ENCODE data around the gene ATP6V1F. TPM values are rescaled to one million over a fixed set of nuclear protein-coding genes. Genes with fewer than 3 reads are reported as not detected.

ATP6V1F gene
- total and polyA plus RNA-seq, 12 donors, result 96.7 to 189 (median 125) TPM

- DNase-seq, result no peak
- TF ChIP-seq CTCF (IDR thresholded peaks at IDR 0.05), result no peak
These were observed 2.6 kb downstream of the ATP6V1F start for GRCh38 chr7:128865303-128865702.

GRCh38 chr7:128865996-128866877 is 3.6 kb downstream of the ATP6V1F start:
- ATAC-seq (no peak), DNase-seq (no peak)
- Histone ChIP-seq H3K9me3 (no peaks in the 10 kb centered on the region), H3K36me3 (peaks cover 0 to 27% (median 8%) of the 10 kb centered on the region in 9 donors), H3K4me1 (peaks cover 10 to 58% (median 35%) of the 10 kb centered on the region in 9 donors), H3K27me3 (peaks cover 0 to 24% (median 0%) of the 10 kb centered on the region in 7 donors), H3K27ac (no peak overlapping the region), H3K4me3 (no peak overlapping the region)
- no peak for TF ChIP-seq CTCF (IDR thresholded peaks at IDR 0.05)
- intact Hi-C loops (cut with DNase I), result loop anchor here in 3 of 10 donors (10.0 kb wide), 2 partner anchors 71 to 131 kb away; partner anchors contain the start of genes CALU (in 3 of the 3) and CCDC136 (in 1 of the 3)
- WGBS, 2 donors, result 93 to 94% methylated on average over 27 of the region's 27 CpGs

More at GRCh38 chr7:128865303-128865702, 2.6 kb downstream of the ATP6V1F start:
- no peak for ATAC-seq
- Histone ChIP-seq H3K9me3 (no peaks in the 10 kb centered on the region), H3K27me3 (peaks cover 0 to 17% (median 0%) of the 10 kb centered on the region in 7 donors), H3K36me3 (peaks cover 0 to 27% (median 8%) of the 10 kb centered on the region in 9 donors), H3K4me1 (peaks cover 12 to 66% (median 43%) of the 10 kb centered on the region in 9 donors), H3K4me3 (no peak overlapping the region), H3K27ac (no peak overlapping the region)
- 95% methylated on average over 12 of the region's 12 CpGs for WGBS, 2 donors
- intact Hi-C loops (cut with DNase I), result loop anchor here in 3 of 10 donors (10.0 kb wide), 2 partner anchors 71 to 131 kb away; partner anchors contain the start of genes CALU (in 3 of the 3) and CCDC136 (in 1 of the 3)

- H3K9me3 ChIP-seq, result no peaks in the 10 kb centered on the region
- ATAC-seq, result no peak
- H3K36me3 ChIP-seq, result peaks cover 0 to 27% (median 8%) of the 10 kb centered on the region in 9 donors
- peaks cover 0 to 24% (median 0%) of the 10 kb centered on the region in 7 donors for H3K27me3 ChIP-seq
- H3K4me3 ChIP-seq, result no peak overlapping the region
- H3K4me1 ChIP-seq, result peaks cover 9 to 48% (median 29%) of the 10 kb centered on the region in 9 donors
- no peak overlapping the region for H3K27ac ChIP-seq
- 89 to 95% methylated on average over 4 of the region's 4 CpGs for WGBS, 2 donors
- TF ChIP-seq CTCF (IDR thresholded peaks at IDR 0.05), result no peak
- DNase-seq, result no peak
- intact Hi-C loops (cut with DNase I), result loop anchor here in 3 of 10 donors (10.0 kb wide), 2 partner anchors 72 to 132 kb away; partner anchors contain the start of genes CALU (in 3 of the 3) and CCDC136 (in 1 of the 3)
These were observed 4.6 kb downstream of the ATP6V1F start for GRCh38 chr7:128867241-128867640.

GRCh38 chr7:128867842-128868623 is 5.4 kb downstream of the ATP6V1F start:
- no peak for TF ChIP-seq CTCF (IDR thresholded peaks at IDR 0.05)
- no peak overlapping the region for H3K27ac ChIP-seq
- peaks cover 0 to 27% (median 8%) of the 10 kb centered on the region in 9 donors for H3K36me3 ChIP-seq
- DNase-seq, result no peak
- H3K27me3 ChIP-seq, result peaks cover 0 to 24% (median 0%) of the 10 kb centered on the region in 7 donors
- peaks cover 8 to 46% (median 27%) of the 10 kb centered on the region in 9 donors for H3K4me1 ChIP-seq
- no peak overlapping the region for H3K4me3 ChIP-seq
- no peak for ATAC-seq
- H3K9me3 ChIP-seq, result no peaks in the 10 kb centered on the region
- intact Hi-C loops (cut with DNase I), result loop anchor here in 3 of 10 donors (10.0 kb wide), 2 partner anchors 73 to 133 kb away; partner anchors contain the start of genes CALU (in 3 of the 3) and CCDC136 (in 1 of the 3)
- 68 to 78% methylated on average over 11 of the region's 11 CpGs for WGBS, 2 donors

All from heart right ventricle (tissue), 16 donors.